Stimulated activated CD4-positive, alpha-beta T cell treated with anti-CD3 and anti-CD28 coated beads, Interleukin-12 subunit alpha, Interleukin-12 subunit beta, amount 100 ng/mL, for 24 hours (primary cell): ENCODE data around the gene LAMB2.

ENCODE experiments used
- DNase-seq, 2 experiments: peaks; one replicate each; pipeline ENCODE4 v3.0.0-alpha.2; 2020; ENCODE audit warnings: low read depth in 2 of 2

The LAMB2 gene

GRCh38 chr3:49161808-49162530 is 29.1 kb upstream of the LAMB2 start:
- no peak for DNase-seq

DNA sequence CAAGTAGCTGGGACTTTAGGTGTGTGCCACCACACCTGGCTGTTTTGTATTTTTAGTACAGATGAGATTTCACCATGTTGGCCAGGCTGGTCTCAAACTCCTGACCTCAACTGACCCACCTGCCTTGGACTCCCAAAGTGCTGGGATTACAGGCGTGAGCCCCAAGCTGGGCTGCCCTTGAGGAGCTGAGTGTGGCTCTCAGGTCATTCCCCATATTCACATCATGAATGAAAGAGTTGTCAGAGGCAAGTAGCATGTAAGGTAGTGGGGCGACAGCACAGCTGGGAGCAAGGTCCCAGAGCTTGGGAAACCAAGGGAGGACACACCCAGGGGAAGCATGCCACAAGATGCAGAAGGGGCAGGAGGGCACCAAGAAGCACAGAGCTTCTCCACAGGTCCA is 28.3 kb upstream of the LAMB2 start:
- DNase-seq, result no peak

DNA sequence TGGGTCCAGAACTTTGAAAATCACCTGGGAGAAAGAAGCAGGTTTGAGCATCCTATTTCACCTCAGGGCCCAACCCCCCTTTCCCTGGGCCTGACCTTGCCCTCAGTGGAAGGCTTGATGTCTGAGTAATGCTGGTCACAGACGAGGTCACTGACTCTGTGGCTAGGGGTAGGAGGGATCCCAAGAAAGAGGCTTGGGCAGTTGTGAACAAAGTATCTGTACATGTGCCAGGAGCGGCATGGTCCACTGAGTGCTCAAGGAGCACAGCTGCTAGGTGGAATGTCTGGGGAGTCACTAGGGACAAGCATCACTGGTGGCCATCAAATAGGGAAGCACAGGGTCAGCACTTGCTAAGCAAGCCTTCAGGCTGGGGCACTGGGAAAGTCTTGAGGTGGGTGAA is 25.9 kb upstream of the LAMB2 start:
- DNase-seq, result no peak

GRCh38 chr3:49158103-49158709 is 25.4 kb upstream of the LAMB2 start:
- peak in 1 of 2 experiments; percentile 48 for DNase-seq

GRCh38 chr3:49157289-49157688 is 24.4 kb upstream of the LAMB2 start:
- no peak for DNase-seq

DNA sequence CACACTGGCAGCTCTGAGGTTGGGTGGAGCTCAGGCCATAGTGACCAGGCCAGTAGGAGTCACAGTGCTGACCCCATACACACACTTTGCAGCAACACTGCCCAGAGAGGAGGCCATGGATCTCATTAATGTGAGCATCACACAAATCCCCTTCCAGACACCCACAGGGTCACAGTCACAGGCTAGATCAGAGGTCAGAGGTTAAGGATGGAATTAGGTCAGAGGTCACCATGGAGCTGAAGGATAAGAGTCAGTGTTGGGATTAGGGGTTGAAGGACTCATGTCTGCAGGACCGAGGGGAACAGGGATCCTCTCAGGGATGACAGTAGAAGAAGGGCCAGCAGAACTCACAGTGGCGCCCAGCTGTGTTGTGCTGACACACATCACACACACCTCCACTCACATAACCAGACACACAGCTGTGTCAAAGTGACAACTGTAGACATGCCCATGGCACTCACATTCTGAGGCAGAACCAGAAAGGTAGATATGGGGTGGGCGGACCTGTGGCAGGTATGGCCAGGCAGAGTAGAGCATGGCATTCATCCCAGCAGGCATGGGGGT is 20.6 kb upstream of the LAMB2 start:
- no peak for DNase-seq

- DNase-seq, result no peak
These were observed 18.8 kb upstream of the LAMB2 start for GRCh38 chr3:49151610-49152009.

DNA sequence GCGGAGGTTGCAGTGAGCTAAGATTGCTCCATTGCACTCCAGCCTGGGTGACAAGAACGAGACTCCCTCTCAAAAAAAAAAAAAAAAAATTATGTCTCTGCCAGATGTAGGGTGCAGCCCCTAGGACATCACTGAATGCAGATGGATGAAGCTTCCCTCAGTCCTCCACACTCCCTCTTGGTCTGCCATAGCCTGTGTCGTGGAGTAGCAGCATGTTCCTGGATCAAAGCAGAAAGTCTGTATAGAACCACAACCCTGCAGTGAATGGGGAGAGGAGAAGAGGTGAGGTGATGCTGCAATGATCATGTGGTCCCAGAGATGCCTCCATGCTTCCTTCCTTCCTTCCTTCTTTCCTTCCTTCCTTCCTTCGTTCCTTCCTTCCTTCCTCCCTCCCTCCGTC is 15.3 kb upstream of the LAMB2 start:
- no peak for DNase-seq

DNA sequence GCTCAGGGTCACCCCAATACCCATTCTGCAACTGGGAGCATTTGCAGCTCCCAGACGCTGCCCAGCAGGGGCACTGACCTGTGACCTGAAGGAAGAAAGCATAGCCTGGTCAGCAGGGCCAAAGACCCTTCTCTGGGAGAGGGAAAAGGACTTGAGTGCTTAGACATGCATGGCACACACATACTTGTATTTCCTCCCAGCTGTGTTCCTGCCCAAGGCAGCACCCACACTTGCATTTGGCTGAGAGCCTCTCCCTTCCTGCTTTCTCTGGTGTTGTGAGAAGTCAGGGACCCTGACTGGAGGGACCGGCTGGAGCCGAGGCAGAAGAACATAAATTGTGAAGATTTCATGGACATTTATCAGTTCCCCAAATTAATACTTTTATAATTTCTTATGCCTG is 7.2 kb upstream of the LAMB2 start:
- DNase-seq, result no peak

DNA sequence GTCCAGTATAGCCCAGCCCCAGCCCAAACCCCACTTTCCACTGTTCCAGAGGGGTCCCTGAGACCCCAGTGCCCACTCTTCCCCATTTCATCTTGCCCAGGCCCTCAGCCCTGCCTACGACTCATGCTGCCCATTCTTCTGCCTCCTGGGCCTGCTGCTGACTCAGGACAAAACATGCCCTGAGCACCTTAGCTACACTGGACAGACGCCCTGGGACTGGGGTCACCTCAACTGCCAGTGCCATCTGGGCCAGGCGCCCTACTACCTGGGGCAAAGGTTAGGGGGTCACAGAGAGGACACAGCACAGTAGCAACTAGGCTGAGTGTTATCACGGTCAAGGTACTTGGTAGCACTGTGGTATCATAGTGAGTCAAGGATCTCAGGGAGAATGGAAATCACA is 2.6 kb upstream of the LAMB2 start:
- DNase-seq, result no peak

DNA sequence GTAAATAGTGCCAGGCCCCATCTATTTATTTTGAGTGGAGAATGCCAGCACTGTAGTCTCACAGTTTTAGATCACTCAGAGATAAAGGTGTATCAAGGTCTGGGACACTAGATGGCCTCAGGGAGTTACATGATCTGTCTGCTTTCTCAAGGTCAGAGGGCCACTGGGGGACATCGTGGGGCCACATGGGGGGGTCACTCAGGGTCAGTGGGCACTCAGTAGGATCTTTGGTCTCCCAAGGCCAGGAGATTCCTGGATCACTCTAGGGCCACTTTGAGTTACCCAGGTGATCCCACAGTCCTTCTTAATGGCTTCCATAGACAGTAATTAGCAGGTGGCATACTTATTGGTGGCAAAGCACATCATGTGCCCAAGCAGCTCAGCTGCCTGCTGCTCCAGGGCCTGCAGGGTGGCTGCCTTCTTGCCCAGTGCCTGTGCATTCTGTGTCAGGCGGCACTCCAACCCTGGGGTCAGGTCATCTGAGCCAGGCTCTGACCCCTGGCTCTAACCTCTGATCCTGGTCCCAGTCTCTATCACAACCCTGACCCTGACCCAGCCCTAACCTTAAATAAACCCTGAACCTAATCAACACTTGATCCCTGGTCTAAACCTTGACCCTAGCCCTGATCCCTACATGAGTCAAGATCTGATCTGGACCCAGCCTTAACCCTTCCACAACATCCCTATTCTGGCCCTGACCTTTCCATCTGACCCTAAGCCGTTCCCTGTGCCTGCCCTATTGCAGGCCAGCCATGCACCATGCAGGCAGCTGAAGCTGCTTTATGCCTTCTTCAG is 1.8 kb upstream of the LAMB2 start:
- no peak for DNase-seq

DNA sequence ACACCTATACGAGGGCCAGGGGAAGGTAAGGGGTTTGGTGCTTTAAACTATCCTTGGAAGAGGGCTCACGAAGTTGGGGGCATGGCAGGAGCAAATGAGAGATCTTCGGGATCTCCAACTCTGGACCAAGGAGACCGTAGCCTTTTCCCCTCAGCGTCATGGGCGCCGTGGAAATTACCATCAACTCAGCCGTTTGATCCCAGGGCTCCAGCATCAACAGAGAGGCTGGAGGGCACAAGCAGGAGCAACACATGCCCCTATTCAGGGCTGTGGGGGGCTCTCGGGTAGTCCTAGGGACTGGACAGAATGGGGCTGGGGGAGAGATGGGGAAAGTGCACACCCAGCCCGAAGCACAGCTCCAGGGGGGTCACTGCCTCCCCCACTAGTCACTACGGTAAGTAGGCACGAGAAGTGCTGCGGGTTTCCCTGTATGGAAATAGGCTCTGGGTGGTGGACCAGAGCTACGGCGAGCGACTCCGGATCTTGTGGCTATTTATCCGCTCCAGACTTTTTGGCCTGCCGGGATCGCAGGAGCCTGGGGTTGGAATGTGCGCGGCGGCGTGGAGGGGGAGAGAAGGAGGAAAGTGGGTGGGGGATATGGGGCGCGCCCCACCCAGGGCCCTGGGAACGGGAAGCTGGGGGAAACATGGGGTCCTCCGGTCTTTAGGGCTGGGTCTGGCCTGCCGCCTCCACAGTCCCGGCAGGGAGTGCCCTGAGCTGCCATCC is 539 bp upstream of the LAMB2 start:
- DNase-seq, result no peak

DNA sequence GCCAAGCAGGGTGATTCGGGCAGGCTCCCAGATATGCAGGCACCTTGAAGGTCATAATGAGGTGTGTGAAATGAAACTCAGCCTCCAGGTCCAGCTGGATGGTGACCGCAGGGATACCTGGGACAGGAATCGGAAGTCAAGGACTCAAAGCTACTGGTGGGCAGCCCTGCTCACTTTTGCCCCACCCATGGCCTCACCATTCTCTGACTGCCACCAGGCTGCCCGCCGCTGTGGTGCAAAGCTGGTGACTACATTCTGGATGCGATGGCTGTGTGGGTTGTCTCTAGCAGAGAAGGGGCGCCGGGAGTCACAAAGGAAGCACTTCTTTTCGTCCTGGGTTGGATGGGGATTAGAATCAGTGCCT is 795 bp downstream of the LAMB2 start:
- no peak for DNase-seq

- DNase-seq, result no peak
These were observed 1.3 kb downstream of the LAMB2 start for GRCh38 chr3:49131576-49131975.

GRCh38 chr3:49131040-49131439 is 1.8 kb downstream of the LAMB2 start:
- no peak for DNase-seq

DNA sequence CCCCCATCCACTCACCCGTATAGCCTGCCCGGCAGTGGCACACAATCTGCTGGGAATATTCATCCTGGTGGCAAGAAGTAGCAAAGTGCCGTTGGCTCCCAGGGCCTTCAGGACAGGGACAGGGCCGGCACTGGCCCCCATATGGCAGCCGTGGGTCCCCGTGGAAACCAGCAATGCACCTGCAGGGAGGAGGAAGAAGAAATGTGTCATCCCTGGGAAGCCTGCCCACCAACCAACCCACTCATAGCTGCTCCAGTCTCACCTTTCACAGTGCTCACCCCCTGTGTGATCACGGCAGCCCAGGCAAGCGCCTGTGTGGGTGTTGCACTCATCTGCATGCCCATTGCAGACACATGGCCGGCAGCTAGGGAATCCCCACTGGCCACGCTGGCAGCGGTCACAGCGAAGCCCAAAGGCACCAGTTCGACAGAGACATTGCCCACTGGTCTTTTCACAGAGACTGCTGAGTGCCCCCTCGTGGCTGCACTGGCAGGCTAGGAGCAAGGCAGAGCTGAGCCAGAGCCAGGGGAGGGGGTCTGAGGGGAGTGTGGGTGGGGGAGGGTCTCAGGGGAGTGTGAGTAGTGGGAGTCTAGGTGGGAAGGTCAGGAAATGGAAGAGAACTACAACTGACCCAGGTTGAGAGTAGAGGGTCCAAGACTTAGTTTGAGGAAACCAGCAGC is 7.7 kb downstream of the LAMB2 start:
- DNase-seq, result no peak

GRCh38 chr3:49124203-49124602 is 8.6 kb downstream of the LAMB2 start:
- DNase-seq, result no peak

DNA sequence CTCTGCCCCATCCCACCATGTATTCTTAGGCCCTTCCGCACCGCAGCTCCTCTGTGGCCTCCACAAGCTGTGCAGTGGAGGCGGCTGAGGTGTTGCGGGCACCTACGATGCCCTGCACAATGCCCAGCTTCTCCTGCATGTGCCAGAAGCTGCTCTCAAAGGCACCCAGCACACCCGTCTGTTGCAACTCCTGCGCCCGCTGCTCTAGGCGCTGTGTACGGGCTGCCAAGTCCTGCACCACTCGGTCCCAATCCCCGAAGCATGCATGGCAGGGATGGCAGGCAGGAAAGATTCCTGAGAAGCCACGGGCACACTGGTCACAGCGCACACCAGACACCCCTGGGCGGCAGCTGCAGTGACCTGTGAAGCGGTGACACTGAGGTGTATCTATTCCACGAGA is 9.2 kb downstream of the LAMB2 start:
- no peak for DNase-seq

DNA sequence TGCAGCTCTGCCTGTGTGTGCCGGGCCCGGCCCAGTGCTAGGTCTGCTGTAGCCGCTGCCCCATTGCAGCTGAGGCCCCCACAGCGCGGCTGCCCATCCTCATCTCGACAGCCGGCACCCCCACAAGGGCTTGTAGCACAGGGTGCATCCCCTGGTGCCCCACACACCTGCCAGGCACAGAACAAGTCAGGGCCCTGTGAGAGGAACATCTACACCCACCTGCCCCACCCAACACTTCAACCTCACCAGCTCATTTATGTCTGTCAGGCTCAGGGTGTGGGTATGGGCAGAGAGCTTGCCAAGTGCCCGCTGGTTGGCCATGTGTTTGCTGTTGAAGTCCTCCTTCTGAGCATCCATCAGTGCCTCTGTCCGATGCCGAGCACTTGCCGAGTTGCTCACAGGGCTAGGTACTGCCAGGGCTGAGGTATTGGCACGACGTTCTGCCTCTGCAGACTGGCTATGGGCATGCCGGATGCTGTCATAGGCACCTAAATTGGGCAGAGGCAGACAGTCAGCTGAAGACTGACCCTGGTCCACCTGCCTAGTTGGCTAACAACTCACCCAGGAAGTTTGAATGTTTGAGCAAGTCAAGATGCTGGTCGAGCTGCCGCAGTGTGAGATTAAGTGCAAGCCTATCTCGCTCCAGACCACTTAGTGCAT is 9.8 kb downstream of the LAMB2 start:
- no peak for DNase-seq

GRCh38 chr3:49122451-49122850 is 10.4 kb downstream of the LAMB2 start:
- DNase-seq, result no peak

DNA sequence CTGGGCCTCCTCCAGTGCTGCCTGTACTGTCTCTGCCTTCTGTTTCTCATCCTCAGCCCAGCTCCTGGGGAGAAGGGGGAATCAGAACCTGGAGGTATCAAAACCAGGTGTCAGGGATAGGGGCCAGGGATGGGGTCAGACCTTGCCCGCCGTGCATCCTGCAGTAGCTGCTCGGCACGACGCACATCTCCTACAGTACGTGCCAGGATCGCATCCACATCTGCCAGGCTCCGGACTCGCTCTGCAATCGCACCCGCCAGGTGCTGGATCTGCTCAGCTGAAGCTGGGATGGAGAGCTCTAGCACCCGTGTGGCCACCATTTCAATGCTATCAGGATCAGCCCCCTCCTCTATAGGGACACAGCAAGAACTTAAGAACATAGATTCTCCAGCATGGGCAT is 10.8 kb downstream of the LAMB2 start:
- no peak for DNase-seq
